Neural cell (in vitro differentiated cells): ENCODE data around the gene LGR4. TPM values are rescaled to one million over a fixed set of nuclear protein-coding genes. Genes with fewer than 3 reads are reported as not detected.
"Not testable (repeated sequence)": the region's sequence is repeated elsewhere in the genome, so short reads cannot be mapped to it uniquely, and the experiment has no call there.

Experiments
- H2AFZ ChIP-seq: fragments of 200-600, 300-800 bp; sonication (generic), shearing (Covaris generic); 2 replicates; pipeline ENCODE4 v1.6.0; 2014; ENCODE audit warnings: low read depth, mild to moderate bottlenecking, antibody characterized with exemption, low read length, moderate library complexity
- H3F3A ChIP-seq: fragments of 200-600 bp; shearing (Covaris generic); 2 replicates; pipeline ENCODE4 v1.6.1; 2016; ENCODE audit warnings: mild to moderate bottlenecking, moderate library complexity, mixed read lengths, antibody characterized with exemption, low read length; ENCODE audit not compliant: insufficient read depth, poor library complexity, severe bottlenecking
- H3K27ac ChIP-seq: fragments of 200-600, 300-800 bp; sonication (generic), shearing (Covaris generic); 2 replicates; pipeline ENCODE4 v1.5.1; 2014; ENCODE audit warnings: mild to moderate bottlenecking, low read length, moderate library complexity
- H3K27me3 ChIP-seq: fragments of 300-800, 200-600 bp; sonication (generic), shearing (Covaris generic); 2 replicates; pipeline ENCODE4 v1.6.0; 2014; ENCODE audit warnings: mild to moderate bottlenecking, low read depth, low read length, moderate library complexity; ENCODE audit not compliant: insufficient read depth
- H3K36me3 ChIP-seq: fragments of 300-800, 200-600 bp; sonication (generic), shearing (Covaris generic); 2 replicates; pipeline ENCODE4 v1.5.1; 2014; ENCODE audit warnings: mild to moderate bottlenecking, antibody characterized with exemption, low read length, moderate library complexity; ENCODE audit not compliant: insufficient read depth
- H3K4me2 ChIP-seq: fragments of 300-800, 200-600 bp; sonication (generic), shearing (Covaris generic); 2 replicates; pipeline ENCODE4 v1.6.0; 2014; ENCODE audit warnings: mild to moderate bottlenecking, low read length
- H3K4me3 ChIP-seq: fragments of 300-800, 200-600 bp; sonication (generic), shearing (Covaris generic); 2 replicates; pipeline ENCODE4 v1.5.1; 2014; ENCODE audit warnings: mild to moderate bottlenecking, low read length, moderate library complexity
- H3K79me2 ChIP-seq: fragments of 200-600 bp; shearing (Covaris generic); replicated peaks from 2 replicates; pipeline ENCODE4 v1.6.0; 2014; ENCODE audit warnings: mild to moderate bottlenecking, low read length, moderate library complexity; ENCODE audit not compliant: insufficient read depth
- H3K9ac ChIP-seq: fragments of 300-800, 200-600 bp; sonication (generic), shearing (Covaris generic); 2 replicates; pipeline ENCODE4 v1.6.1; 2016; ENCODE audit warnings: mild to moderate bottlenecking, low read length, mixed read lengths
- H3K9me2 ChIP-seq: fragments of 200-600 bp; shearing (Covaris generic); 2 replicates; pipeline ENCODE4 v1.6.1; 2016; ENCODE audit warnings: mild to moderate bottlenecking, low read length, mixed read lengths; ENCODE audit not compliant: insufficient read depth
- H3K9me3 ChIP-seq: fragments of 200-600, 300-800 bp; sonication (generic), shearing (Covaris generic); 2 replicates; pipeline ENCODE4 v1.6.1; 2016; ENCODE audit warnings: mild to moderate bottlenecking, mixed run types, low read length, moderate library complexity, mixed read lengths
- H4K20me1 ChIP-seq: fragments of 200-600 bp; shearing (Covaris generic); 2 replicates; pipeline ENCODE4 v1.6.1; 2016; ENCODE audit warnings: mild to moderate bottlenecking, mixed run types; ENCODE audit not compliant: insufficient read depth
- EP300 ChIP-seq: fragments of 450-650 bp; conservative IDR thresholded peaks from 2 replicates; pipeline ENCODE4 v1.6.1; 2014; ENCODE audit warnings: antibody characterized with exemption, mild to moderate bottlenecking, moderate library complexity; ENCODE audit not compliant: poor library complexity, severe bottlenecking
- EZH2 ChIP-seq: fragments of 200-600, 300-800 bp; shearing (Covaris generic), sonication (generic); IDR thresholded peaks from 2 replicates; pipeline ENCODE4 v1.6.1; 2014; ENCODE audit warnings: antibody characterized with exemption, low read length, borderline replicate concordance, mild to moderate bottlenecking; ENCODE audit not compliant: insufficient read depth, poor library complexity, severe bottlenecking
- MXI1 ChIP-seq: fragments of 450-650 bp; conservative IDR thresholded peaks from 2 replicates; pipeline ENCODE4 v1.6.1; 2014; ENCODE audit warnings: antibody characterized with exemption, mild to moderate bottlenecking; ENCODE audit not compliant: poor library complexity, severe bottlenecking
- POLR2AphosphoS5 ChIP-seq: IDR thresholded peaks from 2 replicates; pipeline ENCODE4 v1.6.1; 2012
- RAD21 ChIP-seq: fragments of 450-650 bp; conservative IDR thresholded peaks from 2 replicates; pipeline ENCODE4 v1.6.1; 2014; ENCODE audit warnings: antibody characterized with exemption, mild to moderate bottlenecking, moderate library complexity
- SMC3 ChIP-seq: fragments of 450-650 bp; conservative IDR thresholded peaks from 2 replicates; pipeline ENCODE4 v1.6.1; 2014; ENCODE audit warnings: antibody characterized with exemption, mild to moderate bottlenecking, moderate library complexity; ENCODE audit not compliant: poor library complexity
- TAF1 ChIP-seq: IDR thresholded peaks from 2 replicates; pipeline ENCODE4 v1.6.1; 2012; ENCODE audit warnings: low read depth
- polyA plus RNA-seq: library from polyadenylated mRNA; depleted of rRNA; stranded (reverse); fragments of >200 nt; gene quantifications from 2 replicates; pipeline ENCODE4 v1.2.3, GENCODE V29; 2014
- TF ChIP-seq, protein P1 (sequence below): fragments of 450-650 bp; IDR thresholded peaks from 2 replicates; pipeline ENCODE4 v1.5.1; 2014; ENCODE audit warnings: antibody characterized with exemption, mild to moderate bottlenecking, moderate library complexity; ENCODE audit not compliant: poor library complexity, severe bottlenecking
- TF ChIP-seq, protein P2 (sequence below): IDR thresholded peaks from 2 replicates; pipeline ENCODE4 v1.6.1; 2012; ENCODE audit warnings: borderline replicate concordance

The LGR4 gene
- polyA plus RNA-seq, 1 donor from 2014 or later, result 11.2 TPM

DNA sequence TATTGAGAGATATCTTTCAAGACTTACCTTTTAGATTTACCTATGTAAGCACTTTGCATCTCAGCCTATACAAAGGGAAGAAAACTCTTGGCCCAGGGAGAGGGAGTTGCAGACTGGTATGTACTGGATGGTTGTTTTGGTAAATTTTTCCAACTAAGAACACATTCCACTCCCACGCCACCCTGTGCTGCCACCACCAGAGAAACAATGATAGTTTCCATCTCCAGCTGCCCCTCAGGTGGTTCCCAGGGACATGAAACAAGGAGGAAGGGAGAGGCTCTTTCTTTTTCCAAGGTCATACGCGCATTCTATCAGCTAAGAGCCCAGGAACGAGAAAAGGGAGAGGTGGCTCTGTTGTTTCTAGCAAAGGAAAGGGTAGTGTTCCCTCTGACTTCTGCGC, 144.0 kb downstream of the LGR4 start:
- Histone ChIP-seq H3K27ac (no peak overlapping the region), H3K9me2 (no peaks in the 10 kb centered on the region), H3K4me3 (no peak overlapping the region), H3K9ac (no peak overlapping the region), H3K27me3 (no peaks in the 10 kb centered on the region), H4K20me1 (no peaks in the 10 kb centered on the region), H3K9me3 (no peaks in the 10 kb centered on the region), H2AFZ (no peak overlapping the region), H3F3A (no peaks in the 10 kb centered on the region), H3K79me2 (no peaks in the 10 kb centered on the region), H3K36me3 (no peaks in the 10 kb centered on the region), H3K4me2 (no peak overlapping the region)
- no peak for TF ChIP-seq TAF1
- TF ChIP-seq, protein P1, sequence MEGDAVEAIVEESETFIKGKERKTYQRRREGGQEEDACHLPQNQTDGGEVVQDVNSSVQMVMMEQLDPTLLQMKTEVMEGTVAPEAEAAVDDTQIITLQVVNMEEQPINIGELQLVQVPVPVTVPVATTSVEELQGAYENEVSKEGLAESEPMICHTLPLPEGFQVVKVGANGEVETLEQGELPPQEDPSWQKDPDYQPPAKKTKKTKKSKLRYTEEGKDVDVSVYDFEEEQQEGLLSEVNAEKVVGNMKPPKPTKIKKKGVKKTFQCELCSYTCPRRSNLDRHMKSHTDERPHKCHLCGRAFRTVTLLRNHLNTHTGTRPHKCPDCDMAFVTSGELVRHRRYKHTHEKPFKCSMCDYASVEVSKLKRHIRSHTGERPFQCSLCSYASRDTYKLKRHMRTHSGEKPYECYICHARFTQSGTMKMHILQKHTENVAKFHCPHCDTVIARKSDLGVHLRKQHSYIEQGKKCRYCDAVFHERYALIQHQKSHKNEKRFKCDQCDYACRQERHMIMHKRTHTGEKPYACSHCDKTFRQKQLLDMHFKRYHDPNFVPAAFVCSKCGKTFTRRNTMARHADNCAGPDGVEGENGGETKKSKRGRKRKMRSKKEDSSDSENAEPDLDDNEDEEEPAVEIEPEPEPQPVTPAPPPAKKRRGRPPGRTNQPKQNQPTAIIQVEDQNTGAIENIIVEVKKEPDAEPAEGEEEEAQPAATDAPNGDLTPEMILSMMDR, result no peak
- TF ChIP-seq, protein P2, sequence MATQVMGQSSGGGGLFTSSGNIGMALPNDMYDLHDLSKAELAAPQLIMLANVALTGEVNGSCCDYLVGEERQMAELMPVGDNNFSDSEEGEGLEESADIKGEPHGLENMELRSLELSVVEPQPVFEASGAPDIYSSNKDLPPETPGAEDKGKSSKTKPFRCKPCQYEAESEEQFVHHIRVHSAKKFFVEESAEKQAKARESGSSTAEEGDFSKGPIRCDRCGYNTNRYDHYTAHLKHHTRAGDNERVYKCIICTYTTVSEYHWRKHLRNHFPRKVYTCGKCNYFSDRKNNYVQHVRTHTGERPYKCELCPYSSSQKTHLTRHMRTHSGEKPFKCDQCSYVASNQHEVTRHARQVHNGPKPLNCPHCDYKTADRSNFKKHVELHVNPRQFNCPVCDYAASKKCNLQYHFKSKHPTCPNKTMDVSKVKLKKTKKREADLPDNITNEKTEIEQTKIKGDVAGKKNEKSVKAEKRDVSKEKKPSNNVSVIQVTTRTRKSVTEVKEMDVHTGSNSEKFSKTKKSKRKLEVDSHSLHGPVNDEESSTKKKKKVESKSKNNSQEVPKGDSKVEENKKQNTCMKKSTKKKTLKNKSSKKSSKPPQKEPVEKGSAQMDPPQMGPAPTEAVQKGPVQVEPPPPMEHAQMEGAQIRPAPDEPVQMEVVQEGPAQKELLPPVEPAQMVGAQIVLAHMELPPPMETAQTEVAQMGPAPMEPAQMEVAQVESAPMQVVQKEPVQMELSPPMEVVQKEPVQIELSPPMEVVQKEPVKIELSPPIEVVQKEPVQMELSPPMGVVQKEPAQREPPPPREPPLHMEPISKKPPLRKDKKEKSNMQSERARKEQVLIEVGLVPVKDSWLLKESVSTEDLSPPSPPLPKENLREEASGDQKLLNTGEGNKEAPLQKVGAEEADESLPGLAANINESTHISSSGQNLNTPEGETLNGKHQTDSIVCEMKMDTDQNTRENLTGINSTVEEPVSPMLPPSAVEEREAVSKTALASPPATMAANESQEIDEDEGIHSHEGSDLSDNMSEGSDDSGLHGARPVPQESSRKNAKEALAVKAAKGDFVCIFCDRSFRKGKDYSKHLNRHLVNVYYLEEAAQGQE, result no peak
- TF ChIP-seq EZH2, result no peak
- no peak for TF ChIP-seq MXI1
- TF ChIP-seq EP300, result no peak
- TF ChIP-seq SMC3, result no peak
- TF ChIP-seq RAD21, result no peak
- TF ChIP-seq POLR2AphosphoS5, result no peak

DNA sequence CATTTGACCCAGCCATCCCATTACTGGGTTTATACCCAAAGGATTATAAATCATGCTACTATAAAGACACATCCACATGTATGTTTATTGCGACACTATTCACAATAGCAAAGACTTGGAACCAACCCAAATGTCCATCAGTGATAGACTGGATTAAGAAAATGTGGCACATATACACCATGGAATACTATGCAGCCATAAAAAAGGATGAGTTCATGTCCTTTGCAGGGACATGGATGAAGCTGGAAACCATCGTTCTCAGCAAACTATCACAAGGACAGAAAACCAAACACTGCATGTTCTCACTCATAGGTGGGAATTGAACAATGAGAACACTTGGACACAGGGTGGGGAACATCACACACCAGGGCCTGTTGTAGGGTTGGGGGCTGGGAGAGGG, 145.5 kb downstream of the LGR4 start:
- H3K36me3 ChIP-seq, H3K9me2 ChIP-seq, H3K27ac ChIP-seq, H3K9ac ChIP-seq, H3K9me3 ChIP-seq, H2AFZ ChIP-seq, H3K27me3 ChIP-seq, H4K20me1 ChIP-seq, H3K4me3 ChIP-seq, H3K79me2 ChIP-seq, H3F3A ChIP-seq, H3K4me2 ChIP-seq: not testable (repeated sequence)

DNA sequence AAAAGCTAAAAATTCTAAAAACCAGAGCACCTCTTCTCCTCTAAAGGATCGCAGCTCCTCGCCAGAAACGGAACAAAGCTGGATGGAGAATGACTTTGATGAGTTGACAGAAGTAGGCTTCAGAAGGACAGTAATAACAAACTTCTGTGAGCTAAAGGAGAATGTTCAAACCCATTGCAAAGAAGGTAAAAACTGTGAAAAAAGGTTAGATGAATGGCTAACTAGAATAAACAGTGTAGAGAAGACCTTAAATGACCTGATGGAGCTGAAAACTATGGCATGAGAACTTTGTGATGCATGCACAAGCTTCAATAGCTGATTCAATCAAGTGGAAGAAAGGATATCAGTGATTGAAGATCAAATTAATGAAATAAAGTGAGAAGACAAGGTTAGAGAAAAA, 150.4 kb downstream of the LGR4 start:
- H3K4me2 ChIP-seq, H3K27me3 ChIP-seq, H3K9me3 ChIP-seq: not testable (repeated sequence)

DNA sequence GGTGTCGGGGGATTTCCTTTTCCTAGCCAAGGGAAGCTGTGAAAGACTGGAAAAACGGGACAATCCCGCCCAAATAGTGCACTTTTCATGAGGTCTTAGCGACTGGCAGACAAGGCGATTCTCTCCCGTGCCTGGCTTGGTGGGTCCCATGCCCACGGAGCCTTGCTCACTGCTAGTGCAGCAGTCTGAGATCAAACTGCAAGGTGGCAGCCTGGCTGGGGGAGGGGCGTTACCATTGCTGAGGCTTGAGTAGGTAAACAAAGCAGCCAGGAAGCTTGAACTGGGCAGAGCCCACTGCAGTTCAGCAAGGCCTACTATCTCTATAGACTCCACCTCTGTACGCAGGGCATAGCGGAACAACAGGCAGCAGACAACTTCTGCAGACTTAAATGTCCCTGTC, 151.2 kb downstream of the LGR4 start:
- not testable (repeated sequence) for H3K27ac ChIP-seq, H3K9me2 ChIP-seq, H3F3A ChIP-seq, H3K79me2 ChIP-seq, H3K4me2 ChIP-seq, H3K27me3 ChIP-seq, H3K9ac ChIP-seq, H3K36me3 ChIP-seq, H4K20me1 ChIP-seq, H2AFZ ChIP-seq, H3K9me3 ChIP-seq, H3K4me3 ChIP-seq

More for the DNA sequence above, 150.4 kb downstream of the LGR4 start:
- not testable (repeated sequence) for H2AFZ ChIP-seq, H3K36me3 ChIP-seq, H3K79me2 ChIP-seq, H3K27ac ChIP-seq, H3K9ac ChIP-seq, H3K9me2 ChIP-seq, H3F3A ChIP-seq, H4K20me1 ChIP-seq, H3K4me3 ChIP-seq
